ENCODE results near the gene GDPD4.

The GDPD4 gene

GRCh38 chr11:77332259-77332658 lies 30.8 kb upstream of the GDPD4 start:
- Histone ChIP-seq H3K27ac (no peak overlapping the region), H3K9me3 (ENCODE audit: severe bottlenecking) (no peaks in the 10 kb centered on the region), H3K27me3 (ENCODE audit: insufficient read depth, low read depth, severe bottlenecking) (no peaks in the 10 kb centered on the region), H3K4me3 (ENCODE audit: low read depth, low read length) (no peak overlapping the region), H3K36me3 (peaks cover 55% of the 10 kb centered on the region)
- TF ChIP-seq, protein P1, sequence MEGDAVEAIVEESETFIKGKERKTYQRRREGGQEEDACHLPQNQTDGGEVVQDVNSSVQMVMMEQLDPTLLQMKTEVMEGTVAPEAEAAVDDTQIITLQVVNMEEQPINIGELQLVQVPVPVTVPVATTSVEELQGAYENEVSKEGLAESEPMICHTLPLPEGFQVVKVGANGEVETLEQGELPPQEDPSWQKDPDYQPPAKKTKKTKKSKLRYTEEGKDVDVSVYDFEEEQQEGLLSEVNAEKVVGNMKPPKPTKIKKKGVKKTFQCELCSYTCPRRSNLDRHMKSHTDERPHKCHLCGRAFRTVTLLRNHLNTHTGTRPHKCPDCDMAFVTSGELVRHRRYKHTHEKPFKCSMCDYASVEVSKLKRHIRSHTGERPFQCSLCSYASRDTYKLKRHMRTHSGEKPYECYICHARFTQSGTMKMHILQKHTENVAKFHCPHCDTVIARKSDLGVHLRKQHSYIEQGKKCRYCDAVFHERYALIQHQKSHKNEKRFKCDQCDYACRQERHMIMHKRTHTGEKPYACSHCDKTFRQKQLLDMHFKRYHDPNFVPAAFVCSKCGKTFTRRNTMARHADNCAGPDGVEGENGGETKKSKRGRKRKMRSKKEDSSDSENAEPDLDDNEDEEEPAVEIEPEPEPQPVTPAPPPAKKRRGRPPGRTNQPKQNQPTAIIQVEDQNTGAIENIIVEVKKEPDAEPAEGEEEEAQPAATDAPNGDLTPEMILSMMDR (IDR thresholded peaks at IDR 0.05; ENCODE audit: low read depth, low read length): no peak
- DNase-seq: no peak

- H3K27ac ChIP-seq: no peak overlapping the region
- H3K4me3 ChIP-seq (ENCODE audit: low read depth, low read length): no peak overlapping the region
- no peaks in the 10 kb centered on the region for H3K27me3 ChIP-seq (ENCODE audit: insufficient read depth, low read depth, severe bottlenecking)
- no peaks in the 10 kb centered on the region for H3K9me3 ChIP-seq (ENCODE audit: severe bottlenecking)
- H3K36me3 ChIP-seq: peaks cover 52% of the 10 kb centered on the region
- DNase-seq: no peak
- TF ChIP-seq, protein P1 (IDR thresholded peaks at IDR 0.05; ENCODE audit: low read depth, low read length): no peak
These were observed 23.7 kb upstream of the GDPD4 start for GRCh38 chr11:77325159-77325558.

DNA sequence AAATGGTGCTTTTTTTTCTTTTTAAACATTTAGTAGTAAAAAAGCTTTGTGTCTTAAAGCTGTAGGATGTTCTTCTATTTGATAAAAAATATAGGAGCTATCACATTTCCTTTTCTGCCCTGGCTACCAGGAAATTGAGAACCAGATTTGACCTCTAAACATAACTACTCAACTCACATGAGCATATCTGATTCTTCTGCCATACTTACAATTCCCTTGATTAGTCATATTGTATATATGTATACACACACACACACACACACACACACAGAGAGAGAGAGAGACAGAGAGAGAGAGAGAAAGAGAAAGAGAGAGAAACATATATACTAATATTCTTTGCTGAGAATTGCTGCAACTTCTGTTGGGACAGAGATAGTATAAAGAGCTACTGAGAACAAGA lies 23.0 kb upstream of the GDPD4 start:
- Histone ChIP-seq H3K9me3 (ENCODE audit: severe bottlenecking) (no peaks in the 10 kb centered on the region), H3K27me3 (ENCODE audit: insufficient read depth, low read depth, severe bottlenecking) (no peaks in the 10 kb centered on the region), H3K36me3 (peaks cover 52% of the 10 kb centered on the region), H3K27ac (no peak overlapping the region), H3K4me3 (ENCODE audit: low read depth, low read length) (no peak overlapping the region)
- DNase-seq: no peak
- TF ChIP-seq, protein P1 (IDR thresholded peaks at IDR 0.05; ENCODE audit: low read depth, low read length): no peak

DNA sequence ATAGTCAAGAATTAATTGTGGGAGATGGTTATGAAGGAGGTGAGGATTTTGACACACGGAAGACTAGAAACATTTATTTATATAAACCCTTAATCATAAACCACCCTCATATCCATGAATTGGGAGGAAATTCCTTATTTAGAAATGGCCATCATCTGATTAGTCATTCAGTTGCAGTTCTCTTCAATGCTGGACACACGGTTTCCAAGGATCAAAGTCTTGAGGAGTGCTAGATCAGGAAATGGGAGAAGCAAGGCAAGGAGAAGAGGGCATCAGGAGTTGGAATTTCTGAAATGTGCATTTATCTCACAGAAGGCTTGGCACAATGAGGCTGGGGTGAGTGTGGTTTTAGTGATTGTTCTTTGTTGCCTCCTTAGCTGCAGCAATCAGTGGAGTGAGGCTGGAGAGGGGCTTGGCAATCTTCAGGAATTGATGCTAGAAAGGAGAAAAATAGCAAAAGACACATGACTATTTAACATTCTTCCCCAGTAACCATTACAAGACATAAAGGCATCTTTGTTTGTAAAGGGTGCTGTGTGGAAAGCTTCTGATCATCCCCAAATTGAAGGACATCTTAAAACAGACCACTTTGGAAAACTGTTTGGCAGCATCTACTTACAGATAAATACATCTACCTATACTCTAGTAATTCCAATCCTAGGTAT lies 21.6 kb upstream of the GDPD4 start:
- no peak overlapping the region for H3K27ac ChIP-seq
- H3K36me3 ChIP-seq: peaks cover 52% of the 10 kb centered on the region
- no peak for DNase-seq

GRCh38 chr11:77322506-77322905 lies 21.0 kb upstream of the GDPD4 start:
- no peak for DNase-seq
- no peaks in the 10 kb centered on the region for H3K9me3 ChIP-seq (ENCODE audit: severe bottlenecking)
- H3K4me3 ChIP-seq (ENCODE audit: low read depth, low read length): no peak overlapping the region
- H3K36me3 ChIP-seq: peaks cover 52% of the 10 kb centered on the region
- TF ChIP-seq, protein P1 (IDR thresholded peaks at IDR 0.05; ENCODE audit: low read depth, low read length): no peak
- H3K27me3 ChIP-seq (ENCODE audit: insufficient read depth, low read depth, severe bottlenecking): no peaks in the 10 kb centered on the region
- no peak overlapping the region for H3K27ac ChIP-seq

More for the DNA sequence above, 21.6 kb upstream of the GDPD4 start:
- TF ChIP-seq, protein P1 (IDR thresholded peaks at IDR 0.05; ENCODE audit: low read depth, low read length): no peak
- Histone ChIP-seq H3K27me3 (ENCODE audit: insufficient read depth, low read depth, severe bottlenecking) (no peaks in the 10 kb centered on the region), H3K4me3 (ENCODE audit: low read depth, low read length) (no peak overlapping the region), H3K9me3 (ENCODE audit: severe bottlenecking) (no peaks in the 10 kb centered on the region)

GRCh38 chr11:77320351-77320750 lies 18.9 kb upstream of the GDPD4 start:
- H3K27ac ChIP-seq: no peak overlapping the region
- H3K4me3 ChIP-seq (ENCODE audit: low read depth, low read length): no peak overlapping the region
- TF ChIP-seq, protein P1 (IDR thresholded peaks at IDR 0.05; ENCODE audit: low read depth, low read length): no peak
- peaks cover 40% of the 10 kb centered on the region for H3K36me3 ChIP-seq
- no peak for DNase-seq
- H3K9me3 ChIP-seq (ENCODE audit: severe bottlenecking): no peaks in the 10 kb centered on the region
- H3K27me3 ChIP-seq (ENCODE audit: insufficient read depth, low read depth, severe bottlenecking): no peaks in the 10 kb centered on the region

All from WERI-Rb-1 (cell line).